GM19043 (cell line): Measurements from ENCODE around the gene LEFTY1.

Experiments used
- ATAC-seq: cut with Tn5 transposase; IDR thresholded peaks from one replicate; pipeline ENCODE4 v1.9.1; 2021; ENCODE audit warnings: low read depth; ENCODE audit not compliant: unreplicated experiment

The LEFTY1 gene

GRCh38 chr1:225855503-225856300, 33.2 kb downstream of the LEFTY1 start:
- ATAC-seq = no peak

GRCh38 chr1:225853441-225853840, 35.5 kb downstream of the LEFTY1 start:
- ATAC-seq = no peak

DNA sequence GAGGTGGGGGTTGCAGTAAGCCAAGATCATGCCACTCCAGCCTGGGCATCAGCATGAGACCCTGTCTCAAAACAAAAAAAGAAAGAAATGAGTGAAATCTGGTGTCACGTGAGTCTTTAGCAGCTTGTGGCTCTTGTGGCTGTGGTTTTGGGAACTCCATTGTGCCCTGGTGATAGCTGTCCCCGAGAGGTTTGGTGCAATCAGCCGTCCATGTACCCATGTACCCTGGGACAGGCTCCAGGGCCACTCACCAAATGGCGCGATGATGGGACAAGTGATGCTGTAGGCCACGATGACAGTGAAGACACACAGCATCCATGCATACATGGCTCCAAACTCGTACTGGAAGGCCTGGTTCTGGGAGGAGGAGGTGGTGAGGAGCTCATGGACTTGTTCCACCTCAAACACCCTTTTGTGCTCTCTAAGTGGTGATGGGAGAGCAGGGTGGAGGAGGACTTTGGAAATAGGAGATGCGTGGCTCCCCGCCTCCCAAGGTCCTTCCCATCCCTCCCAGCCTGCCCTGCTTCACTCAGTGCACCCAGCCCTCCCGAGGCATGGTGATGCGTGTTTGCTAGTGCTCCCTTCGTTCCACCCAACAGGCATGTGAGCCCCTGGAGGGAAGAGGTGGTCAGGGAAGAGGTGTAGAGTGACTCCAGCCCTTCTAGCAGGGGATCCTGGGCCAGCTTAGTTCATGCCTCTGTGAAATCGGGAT, 36.4 kb downstream of the LEFTY1 start:
- ATAC-seq = no peak

- ATAC-seq = peak; percentile 42
These were observed 37.1 kb downstream of the LEFTY1 start for GRCh38 chr1:225851805-225852204.

DNA sequence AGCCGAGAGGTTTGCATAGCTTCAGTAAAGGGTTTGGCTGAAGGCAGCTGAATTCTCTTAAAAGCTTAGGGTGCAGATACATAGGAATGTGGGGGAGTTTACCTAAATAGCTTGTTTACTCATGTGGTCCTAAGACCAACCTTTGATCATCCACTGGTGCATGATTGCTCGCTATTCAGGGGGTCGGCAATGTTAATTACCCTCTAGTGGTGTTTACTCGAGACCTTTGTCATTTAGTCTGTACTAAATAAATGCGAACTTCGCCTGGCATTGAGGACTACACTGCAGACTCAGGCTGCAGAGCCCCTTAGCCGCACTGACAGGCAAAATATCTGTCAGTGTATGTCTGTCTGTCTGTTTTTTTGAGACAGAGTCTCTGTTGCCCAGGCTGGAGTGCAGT, 38.6 kb downstream of the LEFTY1 start:
- no peak for ATAC-seq

GRCh38 chr1:225849925-225850324, 39.0 kb downstream of the LEFTY1 start:
- no peak for ATAC-seq

- ATAC-seq = peak; percentile 64
These were observed 40.7 kb downstream of the LEFTY1 start for GRCh38 chr1:225848030-225848955.

DNA sequence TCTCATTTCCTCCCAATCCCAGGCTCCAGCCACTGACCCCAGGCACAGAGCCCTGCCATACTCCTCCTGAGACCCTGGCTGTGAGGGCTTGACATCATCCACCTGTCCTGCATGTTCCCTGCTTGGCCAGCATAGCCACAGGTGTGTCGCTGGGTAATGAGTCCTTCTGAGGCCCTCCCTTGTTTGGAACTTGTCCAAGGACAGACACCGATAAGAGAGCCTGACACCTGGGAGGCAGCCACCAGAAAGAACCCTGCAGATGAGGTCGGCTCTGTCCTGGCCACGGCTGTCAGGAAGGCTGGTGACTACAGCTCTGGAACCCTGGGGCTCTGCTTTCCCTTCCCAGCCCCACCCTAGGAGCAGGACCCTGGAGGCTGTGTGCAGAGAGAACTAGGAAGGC, 41.3 kb downstream of the LEFTY1 start:
- peak; percentile 2 for ATAC-seq

DNA sequence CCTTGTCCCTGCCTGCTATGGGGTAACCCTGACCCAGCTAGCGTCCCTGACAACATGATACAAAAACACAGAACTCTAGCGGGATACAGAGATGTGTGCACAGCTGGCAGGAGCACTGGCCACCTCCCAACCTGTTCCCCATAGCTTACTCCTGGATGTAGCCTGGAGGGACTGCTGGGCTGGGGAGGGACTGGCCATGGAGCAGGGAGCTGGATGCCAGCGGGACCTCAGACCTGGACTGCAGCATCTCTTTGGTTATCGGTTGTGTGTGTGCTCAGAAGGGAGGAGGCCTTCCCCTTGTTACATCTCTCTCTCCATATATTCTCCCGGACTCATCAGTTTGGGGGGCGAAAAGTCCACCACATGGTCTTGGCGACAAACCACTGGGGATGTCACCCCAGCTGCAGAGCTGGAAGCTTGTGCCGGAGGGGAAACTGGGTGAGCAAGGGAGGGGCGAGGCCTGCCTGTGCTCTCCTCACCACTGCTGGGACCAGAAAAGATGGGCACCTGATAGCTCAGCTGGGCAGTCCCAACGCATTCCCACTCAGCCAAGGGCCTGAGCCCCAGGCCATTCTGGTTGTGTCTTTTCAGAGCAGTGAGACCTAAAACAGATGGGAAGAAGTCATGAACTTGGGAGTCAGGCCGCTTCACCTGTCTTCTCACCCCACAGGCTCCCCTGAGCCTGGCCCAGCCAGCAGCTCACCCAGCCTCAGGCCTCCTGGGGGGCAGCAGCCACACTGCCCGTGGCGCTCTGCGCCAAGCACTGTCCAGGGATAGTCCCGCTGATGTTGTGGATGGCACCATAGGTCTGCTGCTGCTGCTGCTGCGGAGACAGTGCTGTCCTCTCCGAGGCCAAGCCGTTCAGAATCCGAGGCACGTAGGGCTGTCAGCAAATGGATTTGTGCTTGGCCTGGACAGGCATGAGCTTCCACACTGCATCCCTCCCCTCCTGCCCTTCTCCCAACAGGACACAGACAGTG, 42.3 kb downstream of the LEFTY1 start:
- ATAC-seq = no peak

DNA sequence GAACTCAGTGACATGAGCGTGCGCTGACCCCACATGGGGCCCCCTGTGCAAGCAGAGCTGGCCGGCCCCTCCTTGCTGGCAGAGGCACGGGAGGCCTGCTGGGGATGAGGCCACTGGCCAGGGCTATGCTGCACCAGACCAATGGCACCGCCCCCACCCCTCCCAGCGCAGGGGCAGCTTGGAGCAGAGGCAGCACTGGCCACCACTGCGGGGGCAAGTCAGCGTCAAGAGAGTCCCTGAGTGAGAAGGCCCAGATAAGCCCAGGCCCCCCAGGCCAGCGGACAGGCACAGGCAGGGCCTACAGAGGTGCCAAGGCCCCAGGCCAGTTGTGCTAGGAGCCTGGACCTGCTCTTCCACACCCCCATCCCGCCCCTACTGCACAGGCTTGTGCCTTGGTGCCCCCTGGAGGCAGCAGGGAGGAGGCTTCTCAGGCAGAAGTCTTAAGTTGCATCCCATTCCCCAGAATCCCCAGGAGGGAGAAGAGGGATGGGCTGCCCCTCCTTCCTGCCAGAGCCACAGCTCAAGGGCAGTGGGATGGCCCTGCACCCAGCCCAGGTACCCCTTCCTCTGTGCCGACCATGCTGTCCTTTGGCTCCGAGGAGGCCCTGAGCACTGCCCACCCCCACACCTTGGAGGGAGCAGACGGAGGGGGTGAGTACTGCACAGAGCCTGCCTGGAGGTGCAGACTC, 43.2 kb downstream of the LEFTY1 start:
- no peak for ATAC-seq

DNA sequence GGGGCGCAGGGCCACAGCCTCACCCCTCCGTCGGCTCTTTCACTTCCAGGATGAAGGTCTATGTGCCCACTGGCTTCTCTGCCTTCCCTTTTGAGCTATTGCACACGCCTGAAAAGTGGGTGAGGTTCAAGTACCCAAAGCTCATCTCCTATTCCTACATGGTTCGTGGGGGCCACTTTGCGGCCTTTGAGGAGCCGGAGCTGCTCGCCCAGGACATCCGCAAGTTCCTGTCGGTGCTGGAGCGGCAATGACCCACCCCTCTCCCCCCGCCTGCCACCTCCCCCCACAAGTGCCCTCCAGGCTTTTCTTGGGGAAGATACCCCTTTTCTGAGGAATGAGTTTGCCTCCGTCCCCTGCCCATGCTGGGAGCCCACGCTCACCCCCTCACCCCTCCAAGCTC, 43.8 kb downstream of the LEFTY1 start:
- no peak for ATAC-seq

GRCh38 chr1:225844236-225845061, 44.5 kb downstream of the LEFTY1 start:
- no peak for ATAC-seq

GRCh38 chr1:225843426-225843795, 45.5 kb downstream of the LEFTY1 start:
- ATAC-seq = no peak

- ATAC-seq = no peak
These were observed 46.0 kb downstream of the LEFTY1 start for GRCh38 chr1:225842788-225843425.

GRCh38 chr1:225842074-225842473, 46.9 kb downstream of the LEFTY1 start:
- ATAC-seq = no peak

GRCh38 chr1:225840713-225841112, 48.2 kb downstream of the LEFTY1 start:
- no peak for ATAC-seq

DNA sequence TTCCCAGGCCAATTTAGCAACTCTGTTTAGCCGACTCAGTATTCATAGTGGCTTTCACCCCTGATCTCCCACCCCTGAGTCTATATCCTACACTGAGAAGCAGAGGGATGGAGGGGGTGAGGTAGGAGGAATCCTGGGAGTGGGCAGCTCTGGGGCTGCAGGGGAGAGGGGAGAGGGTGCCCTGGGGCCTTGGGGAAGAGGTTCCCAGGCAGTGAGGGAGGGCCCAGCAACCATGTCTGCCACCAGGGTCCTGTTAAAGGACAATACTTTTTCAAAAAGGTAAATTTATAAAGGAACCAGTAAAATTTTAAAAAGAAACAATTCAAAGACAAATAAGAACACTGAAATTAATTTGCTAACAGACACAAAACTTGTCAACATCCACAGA, 48.7 kb downstream of the LEFTY1 start:
- no peak for ATAC-seq

GRCh38 chr1:225838793-225839192, 50.2 kb downstream of the LEFTY1 start:
- no peak for ATAC-seq
